ENCODE measurements around the gene KRTAP10-6. TPM values are rescaled to one million over a fixed set of nuclear protein-coding genes. Genes with fewer than 3 reads are reported as not detected.
A peak's percentile ranks its signal among the peaks of the same experiment; 100 is the strongest.

KRTAP10-6 gene
- polyA plus RNA-seq, 2 of the 4 experiments (the other 2 are of a cell fraction) = not detected

GRCh38 chr21:44571844-44572782, 20.2 kb downstream of the KRTAP10-6 start:
- WGBS (ENCODE audit: missing lambda C conversion rate) = 79% methylated on average over 28 of the region's 40 CpGs
- Histone ChIP-seq H3K4me1 (no peaks in the 10 kb centered on the region), H3K9me3 (peaks cover 12% of the 10 kb centered on the region), H3K27ac (no peak overlapping the region), H3K4me2 (no peak overlapping the region), H3K4me3 (no peak overlapping the region)
- no peak for FAIRE-seq
- CTCF ChIA-PET = no interaction called here
- DNase-seq (ENCODE audit: low read depth in 1 of 2, low spot score in 1 of 2) = no peak
- POLR2A ChIA-PET = no interaction called here
- no peak for TF ChIP-seq ZFP36 (IDR thresholded peaks at IDR 0.05; ENCODE audit: borderline replicate concordance, partially characterized antibody)
- no peak for TF ChIP-seq HEYL (CRISPR knock-in tag; IDR thresholded peaks at IDR 0.05)
- TF ChIP-seq RNF2 (IDR thresholded peaks at IDR 0.05; ENCODE audit: borderline replicate concordance, low read depth) = no peak
- no peak for TF ChIP-seq FOSL2 (IDR thresholded peaks at IDR 0.05)
- TF ChIP-seq FOSL2 (CRISPR knock-in tag; IDR thresholded peaks at IDR 0.05) = no peak
- no peak for TF ChIP-seq SMC3 (IDR thresholded peaks at IDR 0.05)
- no peak for TF ChIP-seq KDM5A (IDR thresholded peaks at IDR 0.05)
- no peak for TF ChIP-seq RFX5 (IDR thresholded peaks at IDR 0.05)
- no peak for TF ChIP-seq E2F6 (IDR thresholded peaks at IDR 0.05; ENCODE audit: borderline replicate concordance, low read depth)
- TF ChIP-seq PHF8 (IDR thresholded peaks at IDR 0.05; ENCODE audit: borderline replicate concordance, low read depth) = no peak
- no peak for TF ChIP-seq JUN (IDR thresholded peaks at IDR 0.05)
- TF ChIP-seq POLR2AphosphoS2 (conservative IDR thresholded peaks at IDR 0.05; ENCODE audit: low read length) = no peak
- no peak for TF ChIP-seq EHF (CRISPR knock-in tag; IDR thresholded peaks at IDR 0.05)
- TF ChIP-seq KDM1A (IDR thresholded peaks at IDR 0.05; ENCODE audit: low read depth) = no peak
- TF ChIP-seq REST (IDR thresholded peaks at IDR 0.05) = no peak
- no peak for ATAC-seq

GRCh38 chr21:44571296-44571695, 21.0 kb downstream of the KRTAP10-6 start:
- 15% methylated on average over 4 of the region's 4 CpGs for WGBS (ENCODE audit: missing lambda C conversion rate)
- peak in 1 of 2 experiments; percentile 12 for DNase-seq (ENCODE audit: low read depth in 1 of 2, low spot score in 1 of 2)
- no peak for TF ChIP-seq EHMT2 (IDR thresholded peaks at IDR 0.05; ENCODE audit: low read depth)
- TF ChIP-seq FOSL2 (IDR thresholded peaks at IDR 0.05) = no peak
- TF ChIP-seq FOSL2 (CRISPR knock-in tag; IDR thresholded peaks at IDR 0.05) = no peak
- TF ChIP-seq FOXS1 (CRISPR knock-in tag; IDR thresholded peaks at IDR 0.05) = no peak
- TF ChIP-seq CHD4 (IDR thresholded peaks at IDR 0.05; ENCODE audit: borderline replicate concordance) = no peak
- TF ChIP-seq NFE2L2 (conservative IDR thresholded peaks at IDR 0.05; ENCODE audit: low read length) = no peak
- no peak for TF ChIP-seq JUN (IDR thresholded peaks at IDR 0.05)
- TF ChIP-seq MAFK (IDR thresholded peaks at IDR 0.05; ENCODE audit: partially characterized antibody) = no peak
- no peak for TF ChIP-seq BHLHE40 (IDR thresholded peaks at IDR 0.05; ENCODE audit: low read depth, low read length)
- TF ChIP-seq HOXB5 (CRISPR knock-in tag; IDR thresholded peaks at IDR 0.05) = no peak
- no peak for TF ChIP-seq MAZ (IDR thresholded peaks at IDR 0.05; ENCODE audit: borderline replicate concordance, low read depth, low read length)
- no peak for TF ChIP-seq KDM1A (IDR thresholded peaks at IDR 0.05; ENCODE audit: low read depth)
- no peak for TF ChIP-seq TFCP2L1 (CRISPR knock-in tag; IDR thresholded peaks at IDR 0.05)
- TF ChIP-seq POLR2AphosphoS2 (conservative IDR thresholded peaks at IDR 0.05; ENCODE audit: low read length) = no peak
- no peak for ATAC-seq
- CTCF ChIA-PET = no interaction called here
- peaks cover 7% of the 10 kb centered on the region for H3K9me3 ChIP-seq
- POLR2A ChIA-PET = no interaction called here
- H3K27ac ChIP-seq = no peak overlapping the region
- H3K4me1 ChIP-seq = no peaks in the 10 kb centered on the region
- FAIRE-seq = no peak
- H3K4me2 ChIP-seq = no peak overlapping the region
- H3K4me3 ChIP-seq = no peak overlapping the region
